HL-60 (cell line): ENCODE measurements around the gene EXOC3L2.

ENCODE experiments used
- DNase-seq, 2 experiments: peaks; one replicate each; pipeline ENCODE4 v3.0.0-alpha.2; 2010 to 2020; ENCODE audit warnings: low read depth in 1 of 2, low spot score in 1 of 2
- H3K27ac ChIP-seq: fragments of 250-450 bp; sonication (Bioruptor Pico); replicated peaks from 2 replicates; pipeline ENCODE4 v1.5.1; 2020; ENCODE audit warnings: mild to moderate bottlenecking, moderate library complexity
- H3K27me3 ChIP-seq: fragments of 250-450 bp; sonication (Bioruptor Pico); 2 replicates; pipeline ENCODE4 v1.5.1; 2021; ENCODE audit warnings: mild to moderate bottlenecking, moderate library complexity; ENCODE audit not compliant: insufficient read depth, poor library complexity, severe bottlenecking
- H3K4me3 ChIP-seq: replicated peaks from 2 replicates; pipeline ENCODE4 v1.5.1; 2011; ENCODE audit warnings: mild to moderate bottlenecking, control low read depth, low read length; ENCODE audit not compliant: insufficient read depth
- GABPA ChIP-seq: IDR thresholded peaks from 2 replicates; pipeline ENCODE4 v1.6.1; 2012; ENCODE audit warnings: low read depth
- POLR2AphosphoS5 ChIP-seq: IDR thresholded peaks from 2 replicates; pipeline ENCODE4 v1.6.1; 2012; ENCODE audit warnings: low read depth
- SPI1 ChIP-seq: IDR thresholded peaks from 2 replicates; pipeline ENCODE4 v1.6.1; 2012; ENCODE audit warnings: low read depth, mild to moderate bottlenecking, borderline replicate concordance
- TF ChIP-seq, protein P1 (sequence below): IDR thresholded peaks from 2 replicates; pipeline ENCODE4 v1.6.1; 2012; ENCODE audit warnings: low read depth; ENCODE audit not compliant: insufficient replicate concordance
- TF ChIP-seq, protein P2 (sequence below): IDR thresholded peaks from one replicate; pipeline ENCODE4 v1.5.1; 2011; ENCODE audit warnings: low read length, control low read depth, inconsistent platforms; ENCODE audit not compliant: insufficient read depth

EXOC3L2 gene

DNA sequence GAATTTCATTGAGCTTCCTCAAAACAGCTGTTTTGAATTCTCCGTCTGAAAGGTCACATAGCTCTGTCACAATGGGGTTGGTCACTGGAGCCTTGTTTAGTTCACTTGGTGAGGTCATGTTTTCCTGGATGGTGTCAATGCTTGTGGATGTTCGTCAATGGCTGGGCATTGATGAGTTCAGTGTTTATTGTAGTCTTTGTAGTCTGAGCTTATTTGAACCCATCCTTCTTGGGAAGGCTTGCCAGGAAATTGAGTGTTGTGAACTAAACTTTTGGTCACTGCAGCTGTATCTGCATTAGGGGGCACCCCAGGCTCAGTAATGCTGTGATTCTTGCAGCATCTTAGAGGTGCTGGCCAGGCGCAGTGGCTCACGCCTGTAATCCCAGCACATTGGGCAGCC lies 44.6 kb downstream of the EXOC3L2 start:
- no peak for DNase-seq
- no peak overlapping the region for H3K27ac ChIP-seq
- TF ChIP-seq POLR2AphosphoS5 (no peak), SPI1 (no peak), GABPA (no peak)
- TF ChIP-seq, protein P1, sequence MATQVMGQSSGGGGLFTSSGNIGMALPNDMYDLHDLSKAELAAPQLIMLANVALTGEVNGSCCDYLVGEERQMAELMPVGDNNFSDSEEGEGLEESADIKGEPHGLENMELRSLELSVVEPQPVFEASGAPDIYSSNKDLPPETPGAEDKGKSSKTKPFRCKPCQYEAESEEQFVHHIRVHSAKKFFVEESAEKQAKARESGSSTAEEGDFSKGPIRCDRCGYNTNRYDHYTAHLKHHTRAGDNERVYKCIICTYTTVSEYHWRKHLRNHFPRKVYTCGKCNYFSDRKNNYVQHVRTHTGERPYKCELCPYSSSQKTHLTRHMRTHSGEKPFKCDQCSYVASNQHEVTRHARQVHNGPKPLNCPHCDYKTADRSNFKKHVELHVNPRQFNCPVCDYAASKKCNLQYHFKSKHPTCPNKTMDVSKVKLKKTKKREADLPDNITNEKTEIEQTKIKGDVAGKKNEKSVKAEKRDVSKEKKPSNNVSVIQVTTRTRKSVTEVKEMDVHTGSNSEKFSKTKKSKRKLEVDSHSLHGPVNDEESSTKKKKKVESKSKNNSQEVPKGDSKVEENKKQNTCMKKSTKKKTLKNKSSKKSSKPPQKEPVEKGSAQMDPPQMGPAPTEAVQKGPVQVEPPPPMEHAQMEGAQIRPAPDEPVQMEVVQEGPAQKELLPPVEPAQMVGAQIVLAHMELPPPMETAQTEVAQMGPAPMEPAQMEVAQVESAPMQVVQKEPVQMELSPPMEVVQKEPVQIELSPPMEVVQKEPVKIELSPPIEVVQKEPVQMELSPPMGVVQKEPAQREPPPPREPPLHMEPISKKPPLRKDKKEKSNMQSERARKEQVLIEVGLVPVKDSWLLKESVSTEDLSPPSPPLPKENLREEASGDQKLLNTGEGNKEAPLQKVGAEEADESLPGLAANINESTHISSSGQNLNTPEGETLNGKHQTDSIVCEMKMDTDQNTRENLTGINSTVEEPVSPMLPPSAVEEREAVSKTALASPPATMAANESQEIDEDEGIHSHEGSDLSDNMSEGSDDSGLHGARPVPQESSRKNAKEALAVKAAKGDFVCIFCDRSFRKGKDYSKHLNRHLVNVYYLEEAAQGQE: no peak
- TF ChIP-seq, protein P2, sequence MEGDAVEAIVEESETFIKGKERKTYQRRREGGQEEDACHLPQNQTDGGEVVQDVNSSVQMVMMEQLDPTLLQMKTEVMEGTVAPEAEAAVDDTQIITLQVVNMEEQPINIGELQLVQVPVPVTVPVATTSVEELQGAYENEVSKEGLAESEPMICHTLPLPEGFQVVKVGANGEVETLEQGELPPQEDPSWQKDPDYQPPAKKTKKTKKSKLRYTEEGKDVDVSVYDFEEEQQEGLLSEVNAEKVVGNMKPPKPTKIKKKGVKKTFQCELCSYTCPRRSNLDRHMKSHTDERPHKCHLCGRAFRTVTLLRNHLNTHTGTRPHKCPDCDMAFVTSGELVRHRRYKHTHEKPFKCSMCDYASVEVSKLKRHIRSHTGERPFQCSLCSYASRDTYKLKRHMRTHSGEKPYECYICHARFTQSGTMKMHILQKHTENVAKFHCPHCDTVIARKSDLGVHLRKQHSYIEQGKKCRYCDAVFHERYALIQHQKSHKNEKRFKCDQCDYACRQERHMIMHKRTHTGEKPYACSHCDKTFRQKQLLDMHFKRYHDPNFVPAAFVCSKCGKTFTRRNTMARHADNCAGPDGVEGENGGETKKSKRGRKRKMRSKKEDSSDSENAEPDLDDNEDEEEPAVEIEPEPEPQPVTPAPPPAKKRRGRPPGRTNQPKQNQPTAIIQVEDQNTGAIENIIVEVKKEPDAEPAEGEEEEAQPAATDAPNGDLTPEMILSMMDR: no peak
- H3K4me3 ChIP-seq: no peak overlapping the region
- H3K27me3 ChIP-seq: no peaks in the 10 kb centered on the region

DNA sequence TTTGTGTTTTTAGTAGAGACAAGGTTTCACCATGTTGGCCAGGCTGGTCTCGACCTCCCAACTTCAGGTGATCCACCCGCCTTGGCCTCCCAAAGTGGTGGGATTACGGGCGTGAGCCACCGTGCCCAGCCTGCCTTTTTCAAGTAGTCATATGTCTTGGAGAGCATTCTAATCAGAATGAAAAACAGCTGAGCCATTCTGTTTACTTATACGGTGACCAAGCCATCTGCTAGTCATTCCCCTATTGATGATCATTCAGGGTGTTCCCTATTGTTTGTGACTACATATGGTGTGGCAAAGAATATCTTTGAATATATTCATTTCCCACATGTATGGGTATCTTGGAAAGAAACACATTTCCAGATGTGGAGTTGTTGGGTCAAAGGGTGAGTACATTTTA lies 49.4 kb downstream of the EXOC3L2 start:
- TF ChIP-seq, protein P1: no peak
- TF ChIP-seq, protein P2: no peak
- TF ChIP-seq SPI1 (no peak), GABPA (no peak), POLR2AphosphoS5 (no peak)
- Histone ChIP-seq H3K4me3 (no peak overlapping the region), H3K27me3 (no peaks in the 10 kb centered on the region), H3K27ac (no peak overlapping the region)
- no peak for DNase-seq

GRCh38 chr19:45191375-45191774 lies 53.8 kb downstream of the EXOC3L2 start:
- no peak for DNase-seq
- TF ChIP-seq, protein P2: no peak
- no peak for TF ChIP-seq GABPA
- TF ChIP-seq SPI1: no peak
- TF ChIP-seq, protein P1: no peak
- no peak for TF ChIP-seq POLR2AphosphoS5
- Histone ChIP-seq H3K27me3 (no peaks in the 10 kb centered on the region), H3K27ac (no peak overlapping the region), H3K4me3 (no peak overlapping the region)
